ENCODE data around the gene EREG.

- TF ChIP-seq POLR2A (IDR thresholded peaks at IDR 0.05; ENCODE audit: extremely low read depth, insufficient read length) (no peak), MYC (IDR thresholded peaks at IDR 0.05; ENCODE audit: low read depth, low read length) (no peak)
- TF ChIP-seq, protein P1, sequence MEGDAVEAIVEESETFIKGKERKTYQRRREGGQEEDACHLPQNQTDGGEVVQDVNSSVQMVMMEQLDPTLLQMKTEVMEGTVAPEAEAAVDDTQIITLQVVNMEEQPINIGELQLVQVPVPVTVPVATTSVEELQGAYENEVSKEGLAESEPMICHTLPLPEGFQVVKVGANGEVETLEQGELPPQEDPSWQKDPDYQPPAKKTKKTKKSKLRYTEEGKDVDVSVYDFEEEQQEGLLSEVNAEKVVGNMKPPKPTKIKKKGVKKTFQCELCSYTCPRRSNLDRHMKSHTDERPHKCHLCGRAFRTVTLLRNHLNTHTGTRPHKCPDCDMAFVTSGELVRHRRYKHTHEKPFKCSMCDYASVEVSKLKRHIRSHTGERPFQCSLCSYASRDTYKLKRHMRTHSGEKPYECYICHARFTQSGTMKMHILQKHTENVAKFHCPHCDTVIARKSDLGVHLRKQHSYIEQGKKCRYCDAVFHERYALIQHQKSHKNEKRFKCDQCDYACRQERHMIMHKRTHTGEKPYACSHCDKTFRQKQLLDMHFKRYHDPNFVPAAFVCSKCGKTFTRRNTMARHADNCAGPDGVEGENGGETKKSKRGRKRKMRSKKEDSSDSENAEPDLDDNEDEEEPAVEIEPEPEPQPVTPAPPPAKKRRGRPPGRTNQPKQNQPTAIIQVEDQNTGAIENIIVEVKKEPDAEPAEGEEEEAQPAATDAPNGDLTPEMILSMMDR (IDR thresholded peaks at IDR 0.05; ENCODE audit: low read depth, low read length), result no peak
Observed at GRCh38 chr4:74397748-74398426, 32.9 kb downstream of the EREG start.

Data from NB4 (cell line).